Measurements from ENCODE around the gene TYW1. TPM values are rescaled to one million over a fixed set of nuclear protein-coding genes. Genes with fewer than 3 reads are reported as not detected.
"Not testable (repeated sequence)": the region's sequence is repeated elsewhere in the genome, so short reads cannot be mapped to it uniquely, and the experiment has no call there.

TYW1 gene
- total RNA-seq, 1 experiment from 2014 or later: 13.4 TPM

- H4K20me1 ChIP-seq (ENCODE audit: insufficient read depth); H3K4me3 ChIP-seq; H3K9me2 ChIP-seq (ENCODE audit: insufficient read depth); H3K4me1 ChIP-seq (replicated peaks; ENCODE audit: insufficient read depth); H2AFZ ChIP-seq; H3K27ac ChIP-seq; BruUV-seq (replicated peaks); H3K4me2 ChIP-seq; H3F3A ChIP-seq (ENCODE audit: insufficient read depth, low read depth); H3K27me3 ChIP-seq (ENCODE audit: insufficient read depth, low read depth); H3K9me3 ChIP-seq (ENCODE audit: insufficient read depth, low read depth); intact Hi-C loops (cut with micrococcal nuclease; ENCODE audit: unreplicated experiment); DNase-seq; H3K79me2 ChIP-seq (ENCODE audit: low read depth); POLR2A ChIA-PET (ENCODE audit: unreplicated experiment); H3K36me3 ChIP-seq (ENCODE audit: low read depth); CTCF ChIA-PET: not testable (repeated sequence)
Observed at GRCh38 chr7:67141001-67141400, 144.4 kb downstream of the TYW1 start.

- CTCF ChIA-PET; BruUV-seq (replicated peaks); H3K27me3 ChIP-seq (ENCODE audit: insufficient read depth, low read depth); H3K9me2 ChIP-seq (ENCODE audit: insufficient read depth); DNase-seq; H3K27ac ChIP-seq; H3F3A ChIP-seq (ENCODE audit: insufficient read depth, low read depth); H3K4me3 ChIP-seq; H3K36me3 ChIP-seq (ENCODE audit: low read depth); H3K9me3 ChIP-seq (ENCODE audit: insufficient read depth, low read depth); H4K20me1 ChIP-seq (ENCODE audit: insufficient read depth); H2AFZ ChIP-seq; POLR2A ChIA-PET (ENCODE audit: unreplicated experiment); intact Hi-C loops (cut with micrococcal nuclease; ENCODE audit: unreplicated experiment); H3K4me1 ChIP-seq (replicated peaks; ENCODE audit: insufficient read depth); H3K4me2 ChIP-seq; H3K79me2 ChIP-seq (ENCODE audit: low read depth): not testable (repeated sequence)
Observed at GRCh38 chr7:67143091-67143786, 146.6 kb downstream of the TYW1 start.

- H3K27ac ChIP-seq; CTCF ChIA-PET; DNase-seq; H3K4me3 ChIP-seq; H3F3A ChIP-seq (ENCODE audit: insufficient read depth, low read depth); H4K20me1 ChIP-seq (ENCODE audit: insufficient read depth); H3K9me2 ChIP-seq (ENCODE audit: insufficient read depth); H3K4me2 ChIP-seq; H3K79me2 ChIP-seq (ENCODE audit: low read depth); H3K4me1 ChIP-seq (replicated peaks; ENCODE audit: insufficient read depth); intact Hi-C loops (cut with micrococcal nuclease; ENCODE audit: unreplicated experiment); BruUV-seq (replicated peaks); H3K36me3 ChIP-seq (ENCODE audit: low read depth); H3K9me3 ChIP-seq (ENCODE audit: insufficient read depth, low read depth); POLR2A ChIA-PET (ENCODE audit: unreplicated experiment); H2AFZ ChIP-seq; H3K27me3 ChIP-seq (ENCODE audit: insufficient read depth, low read depth): not testable (repeated sequence)
Observed at GRCh38 chr7:67145581-67146193, 149.1 kb downstream of the TYW1 start.

- H3K4me2 ChIP-seq; H3K9me2 ChIP-seq (ENCODE audit: insufficient read depth); H3K36me3 ChIP-seq (ENCODE audit: low read depth); H3K27ac ChIP-seq; intact Hi-C loops (cut with micrococcal nuclease; ENCODE audit: unreplicated experiment); CTCF ChIA-PET; H3K27me3 ChIP-seq (ENCODE audit: insufficient read depth, low read depth); H3K79me2 ChIP-seq (ENCODE audit: low read depth); H3K9me3 ChIP-seq (ENCODE audit: insufficient read depth, low read depth); H3F3A ChIP-seq (ENCODE audit: insufficient read depth, low read depth); H3K4me1 ChIP-seq (replicated peaks; ENCODE audit: insufficient read depth); H4K20me1 ChIP-seq (ENCODE audit: insufficient read depth); H3K4me3 ChIP-seq; H2AFZ ChIP-seq; DNase-seq; BruUV-seq (replicated peaks): not testable (repeated sequence)
- POLR2A ChIA-PET (ENCODE audit: unreplicated experiment): interaction anchor here (0.7 kb wide), 1 partner anchor 153 kb away, joined by 7 read pairs; no protein-coding TSS in a partner anchor
Observed at GRCh38 chr7:67149131-67149530, 152.5 kb downstream of the TYW1 start.

- H3K27me3 ChIP-seq (ENCODE audit: insufficient read depth, low read depth); intact Hi-C loops (cut with micrococcal nuclease; ENCODE audit: unreplicated experiment); H3K4me1 ChIP-seq (replicated peaks; ENCODE audit: insufficient read depth); CTCF ChIA-PET; H3K27ac ChIP-seq; H4K20me1 ChIP-seq (ENCODE audit: insufficient read depth); H3F3A ChIP-seq (ENCODE audit: insufficient read depth, low read depth); DNase-seq; H3K9me3 ChIP-seq (ENCODE audit: insufficient read depth, low read depth); H3K9me2 ChIP-seq (ENCODE audit: insufficient read depth); H3K79me2 ChIP-seq (ENCODE audit: low read depth); BruUV-seq (replicated peaks); H3K36me3 ChIP-seq (ENCODE audit: low read depth); H2AFZ ChIP-seq; POLR2A ChIA-PET (ENCODE audit: unreplicated experiment); H3K4me3 ChIP-seq; H3K4me2 ChIP-seq: not testable (repeated sequence)
Observed at GRCh38 chr7:67154374-67154773, 157.7 kb downstream of the TYW1 start.

- H3K9me2 ChIP-seq (ENCODE audit: insufficient read depth); POLR2A ChIA-PET (ENCODE audit: unreplicated experiment); H3K36me3 ChIP-seq (ENCODE audit: low read depth); intact Hi-C loops (cut with micrococcal nuclease; ENCODE audit: unreplicated experiment); BruUV-seq (replicated peaks); H2AFZ ChIP-seq; H4K20me1 ChIP-seq (ENCODE audit: insufficient read depth); H3K27me3 ChIP-seq (ENCODE audit: insufficient read depth, low read depth); H3K27ac ChIP-seq; CTCF ChIA-PET; H3K4me2 ChIP-seq; H3K4me1 ChIP-seq (replicated peaks; ENCODE audit: insufficient read depth); DNase-seq; H3K79me2 ChIP-seq (ENCODE audit: low read depth); H3K9me3 ChIP-seq (ENCODE audit: insufficient read depth, low read depth); H3F3A ChIP-seq (ENCODE audit: insufficient read depth, low read depth); H3K4me3 ChIP-seq: not testable (repeated sequence)
Observed at GRCh38 chr7:67156064-67156463, 159.4 kb downstream of the TYW1 start.

- H2AFZ ChIP-seq; H4K20me1 ChIP-seq (ENCODE audit: insufficient read depth); H3K36me3 ChIP-seq (ENCODE audit: low read depth); BruUV-seq (replicated peaks); H3K9me3 ChIP-seq (ENCODE audit: insufficient read depth, low read depth); H3K4me1 ChIP-seq (replicated peaks; ENCODE audit: insufficient read depth); H3K27me3 ChIP-seq (ENCODE audit: insufficient read depth, low read depth); intact Hi-C loops (cut with micrococcal nuclease; ENCODE audit: unreplicated experiment); H3K4me2 ChIP-seq; H3K4me3 ChIP-seq; POLR2A ChIA-PET (ENCODE audit: unreplicated experiment); DNase-seq; H3K27ac ChIP-seq; H3F3A ChIP-seq (ENCODE audit: insufficient read depth, low read depth); H3K9me2 ChIP-seq (ENCODE audit: insufficient read depth); H3K79me2 ChIP-seq (ENCODE audit: low read depth); CTCF ChIA-PET: not testable (repeated sequence)
Observed at GRCh38 chr7:67163285-67163684, 166.7 kb downstream of the TYW1 start.
